H1 (cell line): ENCODE results near the gene SLC12A5. TPM values are rescaled to one million over a fixed set of nuclear protein-coding genes. Genes with fewer than 3 reads are reported as not detected.

ENCODE experiments used
- CTCF ChIA-PET: fragments of 300-600 bp; sonication (Branson Sonifier 250); formaldehyde crosslinking; loops from one replicate; lab custom pipeline; 2021; ENCODE audit not compliant: partially characterized antibody; lab: Charles Lee
- POLR2A ChIA-PET: fragments of 300-600 bp; sonication (Branson Sonifier 250); formaldehyde crosslinking; loops from one replicate; lab custom pipeline; 2021; ENCODE audit warnings: inconsistent platforms; ENCODE audit not compliant: partially characterized antibody; lab: Charles Lee
- DNase-seq, 2 experiments: peaks; one replicate each; pipeline versions ENCODE4 v3.0.0 to v3.0.0-alpha.2; 2010 to 2022; ENCODE audit warnings: low spot score in 2 of 2, low read depth in 1 of 2, mixed read lengths in 1 of 2
- FAIRE-seq: peaks from 2 replicates; lab custom pipeline; 2011; peaks lifted over from hg19 to GRCh38; lab: Jason Lieb, UNC
- H2AFZ ChIP-seq: 2 replicates; pipeline ENCODE4 v1.8.1; 2012; ENCODE audit warnings: low read length, inconsistent platforms
- H2AK5ac ChIP-seq: 2 replicates; pipeline ENCODE4 v1.6.1; 2013; ENCODE audit warnings: low read depth, low read length
- H2BK120ac ChIP-seq: replicated peaks from 2 replicates; pipeline ENCODE3; 2013; ENCODE audit warnings: low read depth, low read length, inconsistent platforms
- H2BK12ac ChIP-seq: 2 replicates; pipeline ENCODE4 v1.6.1; 2013; ENCODE audit warnings: low read depth, low read length
- H2BK15ac ChIP-seq: 2 replicates; pipeline ENCODE4 v1.6.1; 2013; ENCODE audit warnings: low read length
- H2BK20ac ChIP-seq: 2 replicates; pipeline ENCODE4 v1.6.1; 2013; ENCODE audit warnings: low read length
- H2BK5ac ChIP-seq: 2 replicates; pipeline ENCODE4 v1.6.1; 2013; ENCODE audit warnings: low read depth, low read length
- H3K14ac ChIP-seq: 2 replicates; pipeline ENCODE4 v1.6.1; 2013; ENCODE audit warnings: inconsistent platforms; ENCODE audit not compliant: insufficient read length
- H3K18ac ChIP-seq: 2 replicates; pipeline ENCODE4 v1.6.1; 2013; ENCODE audit warnings: low read length; ENCODE audit errors: extremely low read depth
- H3K23ac ChIP-seq: 2 replicates; pipeline ENCODE4 v1.6.1; 2013; ENCODE audit warnings: inconsistent platforms; ENCODE audit not compliant: insufficient read length
- H3K23me2 ChIP-seq: 2 replicates; pipeline ENCODE4 v1.6.1; 2013; ENCODE audit warnings: low read depth, low read length
- H3K27ac ChIP-seq: 2 replicates; pipeline ENCODE4 v1.6.1; 2011; ENCODE audit warnings: low read depth, low read length, inconsistent platforms
- H3K27me3 ChIP-seq, 4 experiments: replicated peaks in 1 of 4; 1 replicate in 1 of 4; 2 replicates in 3 of 4; pipeline versions ENCODE4 v1.6.1 to v1.8.1; 2011 to 2013; ENCODE audit warnings: low read length in 3 of 4, mild to moderate bottlenecking in 3 of 4, inconsistent platforms in 2 of 4, mixed read lengths in 2 of 4, moderate library complexity in 1 of 4; ENCODE audit not compliant: control insufficient read depth in 3 of 4, insufficient read depth in 3 of 4; ENCODE audit errors: extremely low read depth in 1 of 4
- H3K36me3 ChIP-seq, 4 experiments: 2 replicates each; pipeline versions ENCODE4 v1.6.1 to v1.8.1; 2011 to 2013; ENCODE audit warnings: mild to moderate bottlenecking in 4 of 4, low read length in 3 of 4, moderate library complexity in 2 of 4, control low read depth in 1 of 4, inconsistent platforms in 1 of 4; ENCODE audit not compliant: insufficient read depth in 4 of 4, control insufficient read depth in 2 of 4
- H3K4ac ChIP-seq: replicated peaks from 2 replicates; pipeline ENCODE3; 2013; ENCODE audit warnings: low read length, low read depth, mixed read lengths, inconsistent platforms; ENCODE audit not compliant: insufficient read length
- H3K4me1 ChIP-seq, 4 experiments: replicated peaks in 1 of 4; 1 replicate in 1 of 4; 2 replicates in 3 of 4; pipeline versions ENCODE4 v1.6.1 to v1.8.1; 2011 to 2013; ENCODE audit warnings: low read length in 3 of 4, inconsistent platforms in 2 of 4, mixed read lengths in 1 of 4; ENCODE audit not compliant: insufficient read depth in 4 of 4, control insufficient read depth in 3 of 4
- H3K4me2 ChIP-seq, 2 experiments: 2 replicates each; pipeline versions ENCODE4 v1.6.1 to v1.8.1; 2011 to 2013; ENCODE audit warnings: low read depth in 2 of 2, low read length in 2 of 2, control low read depth in 1 of 2, inconsistent platforms in 1 of 2, mild to moderate bottlenecking in 1 of 2; ENCODE audit not compliant: insufficient read depth in 1 of 2
- H3K4me3 ChIP-seq, 4 experiments: fragments of 200-600, 300-600 bp in 1 of 4; sonication (generic), shearing (Covaris generic), sonication (Bioruptor Twin) in 1 of 4; 2 replicates each; pipeline versions ENCODE4 v1.5.1 to v1.8.1; 2011 to 2016; ENCODE audit warnings: low read length in 4 of 4, low read depth in 3 of 4, control low read depth in 2 of 4, inconsistent platforms in 2 of 4, mild to moderate bottlenecking in 2 of 4, mixed read lengths in 1 of 4, moderate library complexity in 1 of 4; ENCODE audit not compliant: insufficient read depth in 2 of 4; ENCODE audit errors: extremely low read depth in 1 of 4
- H3K56ac ChIP-seq: replicated peaks from 2 replicates; pipeline ENCODE3; 2013; ENCODE audit warnings: low read depth, mild to moderate bottlenecking, mixed read lengths, low read length, inconsistent platforms; ENCODE audit not compliant: insufficient read length
- H3K79me1 ChIP-seq: 2 replicates; pipeline ENCODE4 v1.6.1; 2013; ENCODE audit warnings: low read depth, low read length, control low read depth
- H3K79me2 ChIP-seq, 2 experiments: 2 replicates each; pipeline versions ENCODE4 v1.6.1 to v1.8.1; 2012 to 2013; ENCODE audit warnings: low read length in 2 of 2, mild to moderate bottlenecking in 2 of 2, inconsistent platforms in 1 of 2; ENCODE audit not compliant: insufficient read depth in 2 of 2, control insufficient read depth in 1 of 2
- H3K9ac ChIP-seq, 4 experiments: replicated peaks in 1 of 4; 1 replicate in 1 of 4; 2 replicates in 3 of 4; pipeline versions ENCODE4 v1.6.1 to v1.8.1; 2011 to 2013; ENCODE audit warnings: low read depth in 3 of 4, low read length in 3 of 4, control low read depth in 2 of 4, mild to moderate bottlenecking in 2 of 4, moderate library complexity in 2 of 4, inconsistent platforms in 1 of 4; ENCODE audit errors: extremely low read depth in 1 of 4
- H3K9me3 ChIP-seq, 2 experiments: 2 replicates each; pipeline versions ENCODE4 v1.6.1 to v1.8.1; 2012 to 2013; ENCODE audit warnings: mild to moderate bottlenecking in 2 of 2, moderate library complexity in 2 of 2, control low read depth in 1 of 2, inconsistent platforms in 1 of 2, low read depth in 1 of 2, low read length in 1 of 2, mixed read lengths in 1 of 2; ENCODE audit not compliant: insufficient read depth in 2 of 2
- H4K20me1 ChIP-seq, 2 experiments: replicated peaks in 1 of 2; 2 replicates each; pipeline versions ENCODE3 to v1.8.1; 2011 to 2013; ENCODE audit warnings: inconsistent platforms in 2 of 2, low read length in 2 of 2, mild to moderate bottlenecking in 1 of 2; ENCODE audit not compliant: insufficient read depth in 2 of 2, control insufficient read depth in 1 of 2
- H4K5ac ChIP-seq: 2 replicates; pipeline ENCODE4 v1.6.1; 2013; ENCODE audit warnings: low read length, low read depth, mixed read lengths, inconsistent platforms; ENCODE audit not compliant: insufficient read length
- H4K8ac ChIP-seq: 2 replicates; pipeline ENCODE4 v1.8.0; 2013; ENCODE audit warnings: mild to moderate bottlenecking, moderate library complexity, low read length, inconsistent platforms; ENCODE audit not compliant: insufficient read depth; ENCODE audit errors: extremely low read depth
- H4K91ac ChIP-seq: replicated peaks from 2 replicates; pipeline ENCODE3; 2013; ENCODE audit warnings: low read length, mixed read lengths, inconsistent platforms; ENCODE audit not compliant: insufficient read length
- BACH1 ChIP-seq: IDR thresholded peaks from 2 replicates; pipeline ENCODE4 v1.6.1; 2012; ENCODE audit warnings: low read length, improper control_type of control experiment
- CBX5 ChIP-seq: fragments of 300-800, 300-1000 bp; sonication (generic); IDR thresholded peaks from 2 replicates; pipeline ENCODE4 v1.7.1; 2016; ENCODE audit warnings: antibody characterized with exemption, low read length, low read depth
- EGR1 ChIP-seq: IDR thresholded peaks from 2 replicates; pipeline ENCODE4 v1.6.1; 2011; ENCODE audit warnings: low read depth, low read length, borderline replicate concordance
- NRF1 ChIP-seq: IDR thresholded peaks from 2 replicates; pipeline ENCODE4 v1.6.1; 2011; ENCODE audit warnings: mild to moderate bottlenecking, low read depth, low read length, improper control_type of control experiment
- POU5F1 ChIP-seq: IDR thresholded peaks from 2 replicates; pipeline ENCODE4 v1.6.1; 2011; ENCODE audit warnings: low read depth, mild to moderate bottlenecking, low read length, moderate library complexity
- RFX5 ChIP-seq: IDR thresholded peaks from 2 replicates; pipeline ENCODE4 v1.6.1; 2011; ENCODE audit warnings: low read depth, low read length, improper control_type of control experiment, borderline replicate concordance
- RXRA ChIP-seq: IDR thresholded peaks from 2 replicates; pipeline ENCODE4 v1.6.1; 2011; ENCODE audit warnings: low read depth, mild to moderate bottlenecking, low read length, moderate library complexity; ENCODE audit not compliant: insufficient read depth
- SP1 ChIP-seq: IDR thresholded peaks from 2 replicates; pipeline ENCODE4 v1.6.1; 2011; ENCODE audit warnings: low read depth, low read length
- ZNF274 ChIP-seq: IDR thresholded peaks from 2 replicates; pipeline ENCODE4 v1.7.0; 2012; ENCODE audit warnings: low read length, borderline replicate concordance; ENCODE audit errors: extremely low read depth
- WGBS, 2 experiments: shearing (Covaris generic) in 1 of 2; methylation state at CpG; one replicate each; pipeline versions ENCODE4 v1.1.6 to v1.1.7; 2013 to 2015; ENCODE audit warnings: low lambda C conversion rate in 2 of 2, mixed read lengths in 2 of 2, inconsistent platforms in 1 of 2, low coverage in 1 of 2, missing lambda C conversion rate in 1 of 2; ENCODE audit not compliant: insufficient replicate concordance in 2 of 2, insufficient coverage in 1 of 2, insufficient read length in 1 of 2; ENCODE audit errors: extremely low coverage in 1 of 2, missing lambda C conversion rate in 1 of 2; 5-methylcytosine and 5-hydroxymethylcytosine counted together
- polyA plus RNA-seq, 7 experiments: library from polyadenylated mRNA; depleted of rRNA in 3 of 7; stranded (reverse) in 5 of 7; unstranded in 2 of 7; fragments of >200 nt in 5 of 7; fragments of 200-250 nt in 2 of 7; gene quantifications; 1 replicate in 5 of 7; 2 replicates in 1 of 7; 4 replicates in 1 of 7; pipeline versions ENCODE4 v1.2.1 to v1.2.3, GENCODE V29; 2011 to 2013; ENCODE audit warnings: missing spikeins in 2 of 7, mixed read lengths in 2 of 7
- total RNA-seq: library from RNA; stranded (reverse); fragmentation: NEBNext Ultra II Directional; extraction: Animal tissue kit (Norgen Biotek cat#: 25700); gene quantifications from 2 replicates; pipeline ENCODE4 v1.2.1, GENCODE V29; 2021
- TF ChIP-seq, protein P1 (sequence below), 3 experiments: IDR thresholded peaks; 1 replicate in 2 of 3; 2 replicates in 1 of 3; pipeline versions ENCODE4 v1.5.1 to v1.6.1; 2011; ENCODE audit warnings: low read length in 3 of 3, mild to moderate bottlenecking in 3 of 3, inconsistent platforms in 2 of 3, low read depth in 1 of 3, moderate library complexity in 1 of 3; ENCODE audit not compliant: insufficient read depth in 1 of 3; ENCODE audit errors: control extremely low read depth in 1 of 3

SLC12A5 gene
- total and polyA plus RNA-seq, 2 of the 8 experiments (the other 6 are each of a cell fraction or from before 2014, with no cell fraction given) = 1.9 to 7.3 TPM

DNA sequence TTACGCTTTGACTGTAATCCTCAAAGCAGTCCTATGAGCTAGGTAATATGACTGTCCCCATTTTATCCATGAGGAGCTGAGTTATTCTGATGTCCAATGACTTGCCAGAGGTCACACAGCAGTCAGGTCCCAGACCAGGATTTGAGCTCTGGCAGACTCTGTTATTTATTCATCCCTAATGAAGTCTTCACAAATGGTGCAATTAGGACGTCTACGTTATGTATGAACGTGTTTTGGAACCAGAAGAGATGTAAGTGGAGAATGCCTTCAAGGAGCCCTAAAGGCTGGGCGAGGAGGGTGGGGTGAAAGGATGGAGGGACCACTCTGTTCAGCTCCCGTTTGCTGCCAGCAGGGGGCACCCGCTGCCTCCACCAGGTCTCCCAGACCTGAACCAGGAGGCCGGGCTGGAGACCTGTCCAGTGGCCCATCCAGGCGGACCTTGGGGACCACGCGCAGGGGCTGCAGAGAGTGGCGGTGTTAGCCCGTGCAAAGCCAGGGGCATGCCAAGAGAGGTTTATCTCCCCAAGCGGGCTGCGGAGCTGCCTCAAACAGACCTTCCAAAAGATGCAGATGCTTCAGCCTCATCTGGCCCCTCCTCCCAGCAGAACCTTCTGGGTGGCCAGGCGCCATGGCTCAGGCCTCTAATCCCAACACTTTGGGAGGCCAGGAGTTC is 41.8 kb upstream of the SLC12A5 start:
- ChIA-PET CTCF (interaction anchor here (0.5 to 12.8 kb wide), 31 partner anchors 8 to 1936 kb away, joined by 3 to 156 read pairs (median 5); partner anchors contain the start of genes MMP9 and SLC12A5), POLR2A (interaction anchor here (0.6 to 1.8 kb wide), 13 partner anchors 12 to 71 kb away, joined by 3 to 12 read pairs (median 3); partner anchors contain the start of gene PCIF1)
- Histone ChIP-seq H3K4me3 (no peak overlapping the region), H2AK5ac (no peak overlapping the region), H3K79me2 (no peaks in the 10 kb centered on the region), H3K27me3 (no peaks in the 10 kb centered on the region), H2BK5ac (no peak overlapping the region), H3K23me2 (no peaks in the 10 kb centered on the region; the same call in 1 of the 2 replicates), H4K91ac (no peak overlapping the region), H3K9ac (no peak overlapping the region), H2BK120ac (no peak overlapping the region), H4K8ac (no peak overlapping the region), H2AFZ (no peak overlapping the region), H3K18ac (no peak overlapping the region), H3K27ac (no peak overlapping the region), H4K20me1 (no peaks in the 10 kb centered on the region), H3K4ac (no peak overlapping the region), H3K36me3 (no peaks in the 10 kb centered on the region), H2BK20ac (no peak overlapping the region), H3K79me1 (no peaks in the 10 kb centered on the region), H3K4me2 (no peak overlapping the region), H3K14ac (no peak overlapping the region), H3K9me3 (no peaks in the 10 kb centered on the region), H3K4me1 (peaks cover 0 to 8% (median 6%) of the 10 kb centered on the region in 4 experiments; a peak in 5 of 7 replicates), H2BK12ac (no peak overlapping the region), H3K56ac (no peak overlapping the region), H2BK15ac (no peak overlapping the region), H4K5ac (no peak overlapping the region), H3K23ac (no peak overlapping the region)
- WGBS, 2 experiments = 34% methylated on average over 16 of the region's 16 CpGs; no CpG with 5 or more reads in 1 of the 2 experiments
- peak in 1 of 2 experiments; percentile 95 for DNase-seq
- no peak for FAIRE-seq
- TF ChIP-seq RXRA (no peak), BACH1 (no peak), NRF1 (no peak), CBX5 (no peak), POU5F1 (no peak), RFX5 (no peak), ZNF274 (no peak), EGR1 (no peak), SP1 (no peak)
- TF ChIP-seq, protein P1, sequence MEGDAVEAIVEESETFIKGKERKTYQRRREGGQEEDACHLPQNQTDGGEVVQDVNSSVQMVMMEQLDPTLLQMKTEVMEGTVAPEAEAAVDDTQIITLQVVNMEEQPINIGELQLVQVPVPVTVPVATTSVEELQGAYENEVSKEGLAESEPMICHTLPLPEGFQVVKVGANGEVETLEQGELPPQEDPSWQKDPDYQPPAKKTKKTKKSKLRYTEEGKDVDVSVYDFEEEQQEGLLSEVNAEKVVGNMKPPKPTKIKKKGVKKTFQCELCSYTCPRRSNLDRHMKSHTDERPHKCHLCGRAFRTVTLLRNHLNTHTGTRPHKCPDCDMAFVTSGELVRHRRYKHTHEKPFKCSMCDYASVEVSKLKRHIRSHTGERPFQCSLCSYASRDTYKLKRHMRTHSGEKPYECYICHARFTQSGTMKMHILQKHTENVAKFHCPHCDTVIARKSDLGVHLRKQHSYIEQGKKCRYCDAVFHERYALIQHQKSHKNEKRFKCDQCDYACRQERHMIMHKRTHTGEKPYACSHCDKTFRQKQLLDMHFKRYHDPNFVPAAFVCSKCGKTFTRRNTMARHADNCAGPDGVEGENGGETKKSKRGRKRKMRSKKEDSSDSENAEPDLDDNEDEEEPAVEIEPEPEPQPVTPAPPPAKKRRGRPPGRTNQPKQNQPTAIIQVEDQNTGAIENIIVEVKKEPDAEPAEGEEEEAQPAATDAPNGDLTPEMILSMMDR (IDR thresholded peaks at IDR 0.05; ENCODE audit: control extremely low read depth in 1 of 3, insufficient read depth in 1 of 3, low read depth in 1 of 3, low read length in 3 of 3) = peak; percentile 90 to 96 (median 95)
